ENCODE data around the gene DNAH9. TPM values are rescaled to one million over a fixed set of nuclear protein-coding genes. Genes with fewer than 3 reads are reported as not detected.

DNAH9 gene
- polyA plus RNA-seq, 1 donor from 2014 or later, result 2.0 TPM

- Histone ChIP-seq H3K36me3 (ENCODE audit: insufficient read depth, low read length) (no peaks in the 10 kb centered on the region), H3K9ac (ENCODE audit: low read length) (no peak overlapping the region), H3K27ac (ENCODE audit: low read length) (no peak overlapping the region), H3F3A (ENCODE audit: insufficient read depth, low read length, poor library complexity, severe bottlenecking) (no peaks in the 10 kb centered on the region), H3K4me3 (ENCODE audit: low read length) (no peak overlapping the region), H3K9me3 (ENCODE audit: low read length) (no peaks in the 10 kb centered on the region), H4K20me1 (ENCODE audit: insufficient read depth) (no peaks in the 10 kb centered on the region), H3K9me2 (ENCODE audit: insufficient read depth, low read length) (no peaks in the 10 kb centered on the region), H2AFZ (ENCODE audit: low read depth, low read length) (no peak overlapping the region), H3K79me2 (replicated peaks; ENCODE audit: insufficient read depth, low read length) (no peaks in the 10 kb centered on the region), H3K27me3 (ENCODE audit: insufficient read depth, low read depth, low read length) (no peaks in the 10 kb centered on the region), H3K4me2 (ENCODE audit: low read length) (no peak overlapping the region)
- TF ChIP-seq SMC3 (conservative IDR thresholded peaks at IDR 0.05; ENCODE audit: poor library complexity), result no peak
These were observed 29.2 kb downstream of the DNAH9 start for GRCh38 chr17:11627301-11627940.

- no peak overlapping the region for H3K27ac ChIP-seq (ENCODE audit: low read length)
- no peaks in the 10 kb centered on the region for H4K20me1 ChIP-seq (ENCODE audit: insufficient read depth)
- no peak overlapping the region for H3K9ac ChIP-seq (ENCODE audit: low read length)
- H3K27me3 ChIP-seq (ENCODE audit: insufficient read depth, low read depth, low read length), result no peaks in the 10 kb centered on the region
- H3K9me3 ChIP-seq (ENCODE audit: low read length), result no peaks in the 10 kb centered on the region
- no peak for TF ChIP-seq RAD21 (conservative IDR thresholded peaks at IDR 0.05)
- TF ChIP-seq POLR2AphosphoS5 (IDR thresholded peaks at IDR 0.05), result no peak
- no peak for TF ChIP-seq EZH2 (IDR thresholded peaks at IDR 0.05; ENCODE audit: borderline replicate concordance, insufficient read depth, low read length, poor library complexity, severe bottlenecking)
- TF ChIP-seq, protein P1, sequence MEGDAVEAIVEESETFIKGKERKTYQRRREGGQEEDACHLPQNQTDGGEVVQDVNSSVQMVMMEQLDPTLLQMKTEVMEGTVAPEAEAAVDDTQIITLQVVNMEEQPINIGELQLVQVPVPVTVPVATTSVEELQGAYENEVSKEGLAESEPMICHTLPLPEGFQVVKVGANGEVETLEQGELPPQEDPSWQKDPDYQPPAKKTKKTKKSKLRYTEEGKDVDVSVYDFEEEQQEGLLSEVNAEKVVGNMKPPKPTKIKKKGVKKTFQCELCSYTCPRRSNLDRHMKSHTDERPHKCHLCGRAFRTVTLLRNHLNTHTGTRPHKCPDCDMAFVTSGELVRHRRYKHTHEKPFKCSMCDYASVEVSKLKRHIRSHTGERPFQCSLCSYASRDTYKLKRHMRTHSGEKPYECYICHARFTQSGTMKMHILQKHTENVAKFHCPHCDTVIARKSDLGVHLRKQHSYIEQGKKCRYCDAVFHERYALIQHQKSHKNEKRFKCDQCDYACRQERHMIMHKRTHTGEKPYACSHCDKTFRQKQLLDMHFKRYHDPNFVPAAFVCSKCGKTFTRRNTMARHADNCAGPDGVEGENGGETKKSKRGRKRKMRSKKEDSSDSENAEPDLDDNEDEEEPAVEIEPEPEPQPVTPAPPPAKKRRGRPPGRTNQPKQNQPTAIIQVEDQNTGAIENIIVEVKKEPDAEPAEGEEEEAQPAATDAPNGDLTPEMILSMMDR (IDR thresholded peaks at IDR 0.05; ENCODE audit: poor library complexity, severe bottlenecking), result no peak
- no peaks in the 10 kb centered on the region for H3F3A ChIP-seq (ENCODE audit: insufficient read depth, low read length, poor library complexity, severe bottlenecking)
- H3K36me3 ChIP-seq (ENCODE audit: insufficient read depth, low read length), result no peaks in the 10 kb centered on the region
- H3K4me3 ChIP-seq (ENCODE audit: low read length), result no peak overlapping the region
- no peaks in the 10 kb centered on the region for H3K9me2 ChIP-seq (ENCODE audit: insufficient read depth, low read length)
- H3K4me2 ChIP-seq (ENCODE audit: low read length), result no peak overlapping the region
- no peaks in the 10 kb centered on the region for H3K79me2 ChIP-seq (replicated peaks; ENCODE audit: insufficient read depth, low read length)
- H2AFZ ChIP-seq (ENCODE audit: low read depth, low read length), result no peak overlapping the region
These were observed 30.1 kb downstream of the DNAH9 start for GRCh38 chr17:11628374-11628773.

DNA sequence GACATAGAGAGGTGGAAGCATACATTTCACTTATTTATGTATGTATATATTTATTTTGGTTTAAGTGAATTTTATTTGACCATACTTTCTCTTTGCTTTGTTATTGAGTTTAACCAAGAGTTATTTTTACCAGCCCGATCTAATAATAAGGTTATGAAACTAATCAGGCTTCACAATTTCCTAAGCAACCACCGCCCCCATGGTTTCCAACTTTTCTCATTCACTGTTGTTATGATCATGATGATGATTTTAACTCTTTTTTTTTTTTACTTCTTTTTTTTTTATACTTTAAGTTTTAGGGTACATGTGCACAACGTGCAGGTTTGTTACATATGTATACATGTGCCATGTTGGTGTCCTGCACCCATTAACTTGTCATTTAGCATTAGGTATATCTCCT, 30.6 kb downstream of the DNAH9 start:
- Histone ChIP-seq H3K4me2 (ENCODE audit: low read length) (no peak overlapping the region), H2AFZ (ENCODE audit: low read depth, low read length) (no peak overlapping the region), H3K9ac (ENCODE audit: low read length) (no peak overlapping the region), H3K27ac (ENCODE audit: low read length) (no peak overlapping the region), H3K4me3 (ENCODE audit: low read length) (no peak overlapping the region), H3F3A (ENCODE audit: insufficient read depth, low read length, poor library complexity, severe bottlenecking) (no peaks in the 10 kb centered on the region), H3K9me3 (ENCODE audit: low read length) (no peaks in the 10 kb centered on the region), H3K9me2 (ENCODE audit: insufficient read depth, low read length) (no peaks in the 10 kb centered on the region), H3K27me3 (ENCODE audit: insufficient read depth, low read depth, low read length) (no peaks in the 10 kb centered on the region), H4K20me1 (ENCODE audit: insufficient read depth) (no peaks in the 10 kb centered on the region), H3K36me3 (ENCODE audit: insufficient read depth, low read length) (no peaks in the 10 kb centered on the region), H3K79me2 (replicated peaks; ENCODE audit: insufficient read depth, low read length) (no peaks in the 10 kb centered on the region)
- TF ChIP-seq EZH2 (IDR thresholded peaks at IDR 0.05; ENCODE audit: borderline replicate concordance, insufficient read depth, low read length, poor library complexity, severe bottlenecking) (no peak), RAD21 (conservative IDR thresholded peaks at IDR 0.05) (no peak), POLR2AphosphoS5 (IDR thresholded peaks at IDR 0.05) (no peak), MXI1 (conservative IDR thresholded peaks at IDR 0.05; ENCODE audit: poor library complexity, severe bottlenecking) (no peak), EP300 (conservative IDR thresholded peaks at IDR 0.05; ENCODE audit: poor library complexity, severe bottlenecking) (no peak), SMC3 (conservative IDR thresholded peaks at IDR 0.05; ENCODE audit: poor library complexity) (no peak), REST (IDR thresholded peaks at IDR 0.05; ENCODE audit: borderline replicate concordance) (no peak), TAF1 (IDR thresholded peaks at IDR 0.05; ENCODE audit: low read depth) (no peak)
- TF ChIP-seq, protein P1 (IDR thresholded peaks at IDR 0.05; ENCODE audit: poor library complexity, severe bottlenecking), result no peak

Measured in neural cell (in vitro differentiated cells).